ENCODE data around the gene MTSS2. TPM values are rescaled to one million over a fixed set of nuclear protein-coding genes. Genes with fewer than 3 reads are reported as not detected.
"Not testable (repeated sequence)": the region's sequence is repeated elsewhere in the genome, so short reads cannot be mapped to it uniquely, and the experiment has no call there.

Gene MTSS2
- total RNA-seq, 2 experiments from 2014 or later: 2.0 TPM

- CTCF ChIA-PET: interaction anchor here (0.7 kb wide), 1 partner anchor 849 kb away, joined by 5 read pairs; no protein-coding TSS in a partner anchor
- H3K9me3 Mint-ChIP-seq: no peaks in the 10 kb centered on the region
These were observed 40.9 kb downstream of the MTSS2 start for GRCh38 chr16:70644763-70645597.

GRCh38 chr16:70643264-70643663 lies 42.6 kb downstream of the MTSS2 start:
- H3K27ac Mint-ChIP-seq; H3K4me3 Mint-ChIP-seq; H3K9me3 Mint-ChIP-seq; H3K27me3 Mint-ChIP-seq (ENCODE audit: low read depth); H3K4me1 Mint-ChIP-seq (ENCODE audit: low read depth); H3K36me3 Mint-ChIP-seq (ENCODE audit: low read depth); DNase-seq; intact Hi-C loops (cut with micrococcal nuclease); CTCF ChIA-PET: not testable (repeated sequence)

More at GRCh38 chr16:70644763-70645597, 40.9 kb downstream of the MTSS2 start:
- Mint-ChIP-seq H3K27ac (no peak overlapping the region), H3K27me3 (ENCODE audit: low read depth) (no peaks in the 10 kb centered on the region), H3K4me3 (no peak overlapping the region), H3K4me1 (ENCODE audit: low read depth) (no peaks in the 10 kb centered on the region), H3K36me3 (ENCODE audit: low read depth) (no peaks in the 10 kb centered on the region)
- intact Hi-C loops (cut with micrococcal nuclease): no loop called here
- no peak for DNase-seq

- intact Hi-C loops (cut with micrococcal nuclease): no loop called here
- CTCF ChIA-PET: no interaction called here
- Mint-ChIP-seq H3K4me1 (ENCODE audit: low read depth) (no peaks in the 10 kb centered on the region), H3K9me3 (no peaks in the 10 kb centered on the region), H3K27me3 (ENCODE audit: low read depth) (no peaks in the 10 kb centered on the region), H3K36me3 (ENCODE audit: low read depth) (no peaks in the 10 kb centered on the region), H3K27ac (no peak overlapping the region), H3K4me3 (no peak overlapping the region)
- DNase-seq: no peak
These were observed 43.2 kb downstream of the MTSS2 start for GRCh38 chr16:70642633-70643032.

- no peak for DNase-seq
- Mint-ChIP-seq H3K27me3 (ENCODE audit: low read depth) (no peaks in the 10 kb centered on the region), H3K4me1 (ENCODE audit: low read depth) (no peaks in the 10 kb centered on the region), H3K27ac (no peak overlapping the region), H3K4me3 (no peak overlapping the region), H3K36me3 (ENCODE audit: low read depth) (no peaks in the 10 kb centered on the region), H3K9me3 (no peaks in the 10 kb centered on the region)
- intact Hi-C loops (cut with micrococcal nuclease): no loop called here
- CTCF ChIA-PET: interaction anchor here (1.1 kb wide), 1 partner anchor 132 kb away, joined by 3 read pairs; no protein-coding TSS in a partner anchor
These were observed 46.8 kb downstream of the MTSS2 start for GRCh38 chr16:70638814-70639792.

Other genes with a start within 250 kb of the MTSS2 start
- 1 to 10 TPM; 9.3 to 9.9 TPM for gene ST3GAL2, start 247.0 kb downstream of the MTSS2 start, total RNA-seq
- gene FCSK, start 231.5 kb downstream of the MTSS2 start, total RNA-seq: 10 to 100 TPM; 12.2 to 12.6 TPM
- gene COG4, start 162.5 kb downstream of the MTSS2 start, total RNA-seq: 10 to 100 TPM; 42.0 to 48.7 TPM
- 100 to 1,000 TPM; 397 to 416 TPM for gene SF3B3, start 162.2 kb downstream of the MTSS2 start, total RNA-seq
- gene IL34, start 39.5 kb downstream of the MTSS2 start, total RNA-seq: not detected
- 10 to 100 TPM; 19.6 to 20.6 TPM for gene VAC14, start 115.1 kb upstream of the MTSS2 start, total RNA-seq

Measured in activated naive CD4-positive, alpha-beta T cell treated with anti-CD3 and anti-CD28 coated beads for 36 hours (primary cell).